ENCODE measurements around the gene ASB2. TPM values are rescaled to one million over a fixed set of nuclear protein-coding genes. Genes with fewer than 3 reads are reported as not detected.

The ASB2 gene
- total and polyA plus RNA-seq, 2 of the 13 experiments (the other 11 are each of a cell fraction or from before 2014, with no cell fraction given), result 0.82 to 4.1 TPM

DNA sequence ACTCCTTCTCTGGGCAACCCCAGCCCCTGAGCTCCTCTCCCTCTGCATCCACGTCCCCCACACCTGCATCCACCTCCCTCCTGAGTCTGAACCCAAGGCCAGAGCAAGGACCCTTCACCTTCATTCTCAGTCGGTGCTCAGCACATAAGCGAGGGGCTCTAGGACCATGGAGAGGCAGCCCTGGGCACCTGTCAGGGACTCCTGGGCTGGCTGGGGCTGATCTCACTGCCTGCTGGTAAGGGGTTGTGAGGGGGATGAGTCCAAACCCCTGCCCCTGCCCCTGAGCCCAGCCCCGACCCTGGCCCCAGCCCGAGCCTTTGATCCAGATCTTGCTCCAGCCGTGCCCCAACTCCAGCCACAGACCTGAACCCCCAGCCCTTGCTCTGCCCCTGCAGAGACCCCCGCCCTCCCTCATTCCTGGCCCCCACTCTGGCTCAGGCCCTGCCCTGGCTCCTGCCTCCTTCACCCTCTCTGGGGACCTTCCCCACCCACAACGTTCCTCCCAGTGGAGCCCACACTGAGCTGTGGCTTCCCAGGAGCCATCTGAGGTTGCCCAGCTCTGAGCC lies 19.8 kb upstream of the ASB2 start:
- intact Hi-C loops (cut with micrococcal nuclease; ENCODE audit: unreplicated experiment), result no loop called here
- DNase-seq (ENCODE audit: low spot score) (no peak), ATAC-seq (no peak; the same call in 2 of the 3 replicates), FAIRE-seq (no peak)
- Histone ChIP-seq H3K4me2 (ENCODE audit: low read depth, low read length) (no peak overlapping the region), H3K9me3 (ENCODE audit: low read length) (no peaks in the 10 kb centered on the region), H4K20me1 (ENCODE audit: insufficient read depth, low read length) (no peaks in the 10 kb centered on the region), H3K27ac (ENCODE audit: extremely low read length, insufficient read depth, low read length) (no peak overlapping the region), H3K4me3 (replicated peaks in 1 of 3; ENCODE audit: insufficient read depth in 1 of 3, low read depth in 2 of 3, low read length in 3 of 3) (no peak overlapping the region), H2AFZ (ENCODE audit: low read length) (no peak overlapping the region), H3K9ac (ENCODE audit: insufficient read depth, low read depth, low read length) (no peak overlapping the region), H3K4me1 (ENCODE audit: insufficient read depth, low read length) (peaks cover 44% of the 10 kb centered on the region), H3K27me3 (ENCODE audit: control insufficient read depth in 1 of 2, insufficient read depth in 2 of 2, low read length in 2 of 2) (peaks cover 4 to 62% of the 10 kb centered on the region in 2 experiments; a peak in 4 of 5 replicates), H3K36me3 (replicated peaks in 1 of 2; ENCODE audit: control insufficient read depth in 1 of 2, insufficient read depth in 2 of 2, low read length in 2 of 2) (no peaks in the 10 kb centered on the region), H3K79me2 (ENCODE audit: insufficient read depth, low read length) (no peaks in the 10 kb centered on the region)
- in situ Hi-C loops (cut with HindIII; ENCODE audit: extremely low pct_ligation_motif_present, low pct_unique_long_range_greater_than_20kb), result no loop called here
- TF ChIP-seq AGO2 (optimal IDR thresholded peaks at IDR 0.05; ENCODE audit: low read depth, low read length), result no peak
- TF ChIP-seq, protein P1, sequence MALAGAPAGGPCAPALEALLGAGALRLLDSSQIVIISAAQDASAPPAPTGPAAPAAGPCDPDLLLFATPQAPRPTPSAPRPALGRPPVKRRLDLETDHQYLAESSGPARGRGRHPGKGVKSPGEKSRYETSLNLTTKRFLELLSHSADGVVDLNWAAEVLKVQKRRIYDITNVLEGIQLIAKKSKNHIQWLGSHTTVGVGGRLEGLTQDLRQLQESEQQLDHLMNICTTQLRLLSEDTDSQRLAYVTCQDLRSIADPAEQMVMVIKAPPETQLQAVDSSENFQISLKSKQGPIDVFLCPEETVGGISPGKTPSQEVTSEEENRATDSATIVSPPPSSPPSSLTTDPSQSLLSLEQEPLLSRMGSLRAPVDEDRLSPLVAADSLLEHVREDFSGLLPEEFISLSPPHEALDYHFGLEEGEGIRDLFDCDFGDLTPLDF (CRISPR knock-in tag; IDR thresholded peaks at IDR 0.05), result no peak
- no peak for TF ChIP-seq ETV5 (CRISPR knock-in tag; IDR thresholded peaks at IDR 0.05; ENCODE audit: borderline replicate concordance)
- TF ChIP-seq RNF219 (CRISPR knock-in tag; IDR thresholded peaks at IDR 0.05), result no peak
- no peak for TF ChIP-seq ZZZ3 (CRISPR knock-in tag; IDR thresholded peaks at IDR 0.05; ENCODE audit: borderline replicate concordance)
- 9% methylated on average over 8 of the region's 8 CpGs for WGBS (ENCODE audit: low lambda C conversion rate)
- ChIA-PET CTCF (ENCODE audit: low intra/inter-chr PET ratio, low total read pairs) (no interaction called here), POLR2A (interaction anchor here (1.9 to 2.0 kb wide), 2 partner anchors 37 to 54 kb away, joined by 5 to 11 read pairs; no protein-coding TSS in a partner anchor)
- BruUV-seq (replicated peaks), result no TSS peak
